Activated T-helper 9 cell treated with anti-CD3 and anti-CD28 coated beads, Interleukin-2, amount 50 U/mL, for 16 hours (primary cell): ENCODE results near the gene TFEB.
"Not testable (repeated sequence)": the region's sequence is repeated elsewhere in the genome, so short reads cannot be mapped to it uniquely, and the experiment has no call there.

Source experiments
- DNase-seq: peaks from one replicate; pipeline ENCODE4 v3.0.0-alpha.2; 2020; ENCODE audit warnings: low read depth

Gene TFEB

DNA sequence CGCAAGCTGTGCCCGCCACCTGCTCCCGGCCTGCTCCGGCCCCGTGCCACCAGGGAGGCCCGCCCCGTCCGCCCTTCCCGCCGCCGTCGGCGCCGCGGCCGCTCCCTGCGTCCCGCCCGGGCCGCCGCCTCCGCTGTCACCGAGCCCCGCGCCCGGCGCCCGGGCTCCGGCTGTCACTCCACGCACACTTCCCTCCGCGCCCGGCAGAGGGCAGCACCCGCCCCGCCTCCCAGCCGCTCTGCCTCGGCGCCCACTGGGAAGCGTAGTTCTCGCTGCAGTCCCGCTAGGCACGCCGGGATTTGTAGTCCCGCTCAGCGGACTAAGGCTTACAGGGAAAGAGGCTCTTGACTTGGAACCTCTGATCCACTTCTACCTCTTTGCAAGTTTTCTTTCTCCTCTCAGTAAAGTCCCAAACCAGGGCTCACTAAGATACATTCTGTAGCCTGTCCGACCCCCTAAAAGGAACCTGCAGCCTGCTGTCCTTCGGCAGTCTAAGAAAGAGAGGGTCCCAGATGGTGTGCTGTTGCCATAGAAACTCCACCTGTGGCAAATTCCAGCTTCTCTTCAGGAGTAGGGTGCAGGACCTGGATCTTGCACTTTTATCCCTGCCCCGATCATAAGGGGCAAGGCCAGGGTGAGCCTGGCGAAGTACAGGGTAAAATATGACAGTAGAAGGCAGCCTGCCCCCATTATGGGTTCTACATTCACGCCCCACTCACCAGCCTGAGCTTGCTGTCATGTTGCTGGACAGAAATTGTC, at the start of gene TFEB:
TFEB (minus strand) TSS at position 182 of the 759 bp plus-strand sequence. CDS start 44,395 bp downstream, outside the sequence.
- peak; percentile 89 for DNase-seq

DNA sequence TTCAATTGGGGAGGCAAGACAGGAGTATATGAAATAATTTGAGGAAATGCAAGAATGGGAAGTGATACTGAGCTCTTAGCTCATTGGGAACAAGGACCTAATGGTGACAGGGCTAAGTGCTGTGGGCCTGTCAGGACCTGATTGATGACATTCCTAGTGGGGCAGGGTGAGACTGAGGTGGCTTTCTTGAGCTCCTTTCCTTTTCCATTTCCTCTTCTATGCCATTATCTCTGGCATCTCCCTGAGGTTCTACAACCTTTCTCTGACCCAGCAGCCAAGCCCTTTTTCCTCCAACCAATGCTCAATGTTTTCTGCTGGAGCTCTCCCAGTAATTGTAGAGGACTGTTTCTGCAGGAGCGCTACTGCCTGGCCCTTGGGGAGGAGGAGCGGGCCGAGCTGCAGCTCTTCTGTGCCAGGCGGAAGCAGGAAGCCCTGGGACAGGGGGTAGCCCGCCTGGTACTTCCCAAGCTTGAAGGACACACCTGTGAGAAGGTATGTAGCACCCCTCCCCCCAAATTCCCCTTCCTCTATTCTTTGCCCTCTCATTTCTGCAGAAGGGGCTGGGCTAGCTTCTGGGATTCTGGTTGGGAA, 49.3 kb upstream of the TFEB start:
- no peak for DNase-seq

DNA sequence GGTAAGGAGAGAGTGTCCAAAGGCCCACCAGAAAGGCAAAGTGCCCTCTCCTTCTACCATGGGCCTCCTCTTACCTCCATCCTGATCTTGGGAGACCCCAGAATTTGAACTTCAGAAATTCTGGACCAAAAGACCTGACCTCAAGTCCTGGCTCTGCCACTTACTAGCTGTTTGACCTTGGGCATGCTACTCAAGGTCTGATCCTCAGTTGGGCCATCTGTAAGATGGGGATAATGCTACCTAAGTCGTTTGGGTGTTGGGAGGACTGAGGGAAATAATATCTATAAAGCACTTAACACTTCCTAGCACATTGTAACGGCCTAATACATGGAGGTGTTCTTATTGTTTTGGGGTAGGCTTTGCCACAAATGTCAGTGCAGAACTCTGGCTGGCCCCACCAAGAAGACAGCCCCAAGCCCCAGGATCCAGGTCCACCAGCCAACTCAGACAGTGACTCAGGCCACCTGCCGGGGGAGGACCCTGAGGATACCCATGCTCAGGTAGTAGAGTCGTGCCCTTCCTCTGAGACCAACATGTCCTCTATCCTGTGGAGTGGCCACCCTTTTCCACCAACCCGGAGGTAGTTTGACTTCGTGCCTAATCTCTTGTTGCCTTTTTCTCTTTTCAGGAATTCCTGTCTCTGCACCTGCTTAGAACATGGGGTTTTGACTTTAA, 47.8 kb upstream of the TFEB start:
- DNase-seq, result no peak

DNA sequence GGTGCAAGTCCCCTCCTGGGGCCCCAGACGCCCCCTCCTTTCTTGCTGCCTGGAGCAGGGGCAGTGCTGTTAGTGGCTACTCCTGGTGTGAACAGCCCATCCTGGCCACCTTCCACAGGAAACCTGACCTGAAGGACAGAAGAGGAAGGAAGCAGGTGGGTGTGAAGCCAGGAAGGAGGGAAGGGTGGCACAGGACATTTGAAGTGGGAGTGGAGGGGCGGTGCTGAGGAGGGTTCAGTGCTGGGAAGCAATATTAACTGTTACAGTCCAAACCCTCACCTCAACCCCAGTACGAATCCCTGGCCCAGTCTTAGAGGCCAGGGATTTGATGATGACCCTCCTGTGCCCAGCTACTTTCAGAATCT, 45.9 kb upstream of the TFEB start:
- DNase-seq, result no peak

DNA sequence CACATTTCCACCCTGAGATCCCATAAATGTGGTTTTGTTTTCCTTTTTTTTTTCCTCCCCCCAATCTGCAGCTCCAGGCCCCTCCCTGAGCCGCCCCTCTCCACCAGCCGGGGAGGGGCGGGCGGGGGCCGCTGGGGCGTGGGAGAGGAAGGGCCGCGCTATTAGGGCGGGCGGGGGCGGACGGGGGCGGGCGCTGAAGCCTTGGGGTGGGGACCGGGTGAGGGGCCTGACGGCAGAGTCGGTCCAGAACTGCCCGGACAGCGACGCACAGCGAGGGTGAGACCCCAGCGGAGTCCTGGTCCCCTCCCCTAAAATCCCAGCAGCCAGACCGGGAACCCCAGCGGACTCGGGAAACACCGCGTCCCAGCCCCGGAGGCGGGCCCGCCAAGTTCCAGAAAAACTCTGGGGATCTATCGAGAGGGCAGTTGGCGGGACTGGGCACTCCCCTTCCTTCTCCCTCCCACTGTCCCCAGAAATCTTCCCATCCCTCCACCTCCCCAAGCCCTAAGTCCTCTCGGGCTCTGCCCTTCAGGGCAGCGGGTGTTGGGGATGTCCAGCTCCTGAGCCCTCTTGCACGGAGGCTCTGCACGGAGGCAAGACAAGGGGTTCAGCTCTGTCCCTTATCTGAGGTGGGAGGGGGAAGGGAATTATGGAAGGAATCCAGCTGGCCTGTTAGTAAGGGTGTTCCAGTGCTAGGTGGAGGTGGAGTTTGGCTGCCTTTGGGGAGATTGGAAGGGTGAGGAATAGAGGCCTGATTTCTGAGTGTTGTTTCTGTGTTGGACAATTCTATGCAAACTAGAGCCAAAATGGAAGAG, 45.4 kb upstream of the TFEB start, which contains the start of gene PRICKLE4:
PRICKLE4 (plus strand) TSS at position 232 of the 815 bp plus-strand sequence. CDS start 2,692 bp downstream, outside the sequence.
- DNase-seq, result no peak

DNA sequence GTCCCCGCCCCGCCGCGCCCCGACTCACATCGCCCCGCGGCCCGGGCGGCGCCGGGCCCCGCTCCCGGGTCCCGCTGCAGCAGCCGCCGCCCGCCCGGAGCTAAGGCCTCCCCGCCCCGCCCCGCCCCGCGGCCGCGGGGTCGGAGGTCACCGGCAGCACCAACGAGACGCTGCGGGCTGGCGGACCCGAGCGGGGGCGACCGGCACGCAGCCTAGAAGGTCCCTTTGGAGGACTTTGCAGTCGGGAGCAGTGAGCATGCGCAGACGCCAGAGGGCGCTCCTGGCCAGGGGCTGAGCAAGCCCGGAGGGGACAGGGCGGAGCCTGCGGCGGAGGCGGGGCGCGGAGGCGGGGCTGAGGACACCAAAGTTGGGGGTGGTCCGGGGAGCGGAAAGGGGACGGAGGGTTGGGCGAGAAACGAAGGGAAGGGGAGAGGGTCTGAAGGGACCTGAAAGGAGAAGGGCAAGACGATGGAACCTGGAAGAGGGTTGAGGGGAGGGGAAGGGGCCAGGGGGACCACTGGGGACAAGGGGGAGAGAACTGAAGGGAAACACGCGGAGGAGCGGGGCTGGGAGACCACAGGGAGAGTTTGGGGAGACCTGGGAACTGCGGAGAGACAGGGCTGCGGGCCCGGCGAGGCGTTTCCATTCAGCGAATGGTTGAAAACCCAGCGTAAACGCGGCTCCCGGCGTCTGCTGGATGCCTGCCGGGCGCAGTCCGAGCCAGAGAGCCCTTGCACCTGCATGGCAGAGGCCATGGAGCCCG, 44.6 kb upstream of the TFEB start, which contains the start of gene FRS3:
FRS3 (minus strand) TSS at position 113 of the 763 bp plus-strand sequence. CDS start 2,913 bp downstream, outside the sequence.
- peak; percentile 99 for DNase-seq

DNA sequence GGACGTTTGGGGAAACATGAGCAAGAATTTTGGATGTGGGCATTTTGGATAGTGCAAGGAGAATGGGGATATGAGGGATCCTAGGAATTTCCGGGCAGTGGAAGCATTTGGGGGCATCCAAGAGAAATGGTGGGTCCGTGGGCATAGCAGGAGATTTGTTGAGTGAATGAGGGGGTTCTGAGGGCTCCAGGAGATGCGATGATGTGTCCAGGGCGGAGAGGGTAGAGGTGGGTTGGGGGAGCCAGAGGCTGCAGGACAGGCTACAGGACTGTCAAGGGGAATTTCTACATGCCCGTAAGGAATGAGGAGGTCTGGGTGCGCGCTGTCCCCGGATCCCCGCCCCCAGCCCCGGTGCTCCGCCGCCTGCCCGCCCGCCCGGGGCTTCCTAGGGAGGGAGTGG, 43.9 kb upstream of the TFEB start:
- DNase-seq, result no peak

DNA sequence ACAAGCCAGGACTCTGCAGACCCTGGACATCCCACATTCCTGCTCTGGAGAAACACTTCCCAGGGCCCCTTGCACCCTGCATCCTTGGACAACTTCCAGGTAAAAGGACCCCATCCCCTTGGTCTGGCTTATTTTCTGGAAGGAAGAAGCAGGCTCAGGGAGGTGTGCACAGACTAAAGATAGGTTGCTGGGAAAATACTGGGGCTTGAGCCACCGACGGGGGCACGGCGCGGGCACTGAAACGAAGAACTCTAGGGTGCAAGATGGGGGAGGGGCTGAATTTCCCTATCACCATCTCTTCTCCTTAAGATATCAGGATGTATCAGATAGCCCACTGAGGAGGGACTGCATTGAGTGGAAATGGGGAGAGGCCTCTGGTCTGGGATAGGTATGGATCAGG, 43.5 kb upstream of the TFEB start:
- DNase-seq, result no peak

DNA sequence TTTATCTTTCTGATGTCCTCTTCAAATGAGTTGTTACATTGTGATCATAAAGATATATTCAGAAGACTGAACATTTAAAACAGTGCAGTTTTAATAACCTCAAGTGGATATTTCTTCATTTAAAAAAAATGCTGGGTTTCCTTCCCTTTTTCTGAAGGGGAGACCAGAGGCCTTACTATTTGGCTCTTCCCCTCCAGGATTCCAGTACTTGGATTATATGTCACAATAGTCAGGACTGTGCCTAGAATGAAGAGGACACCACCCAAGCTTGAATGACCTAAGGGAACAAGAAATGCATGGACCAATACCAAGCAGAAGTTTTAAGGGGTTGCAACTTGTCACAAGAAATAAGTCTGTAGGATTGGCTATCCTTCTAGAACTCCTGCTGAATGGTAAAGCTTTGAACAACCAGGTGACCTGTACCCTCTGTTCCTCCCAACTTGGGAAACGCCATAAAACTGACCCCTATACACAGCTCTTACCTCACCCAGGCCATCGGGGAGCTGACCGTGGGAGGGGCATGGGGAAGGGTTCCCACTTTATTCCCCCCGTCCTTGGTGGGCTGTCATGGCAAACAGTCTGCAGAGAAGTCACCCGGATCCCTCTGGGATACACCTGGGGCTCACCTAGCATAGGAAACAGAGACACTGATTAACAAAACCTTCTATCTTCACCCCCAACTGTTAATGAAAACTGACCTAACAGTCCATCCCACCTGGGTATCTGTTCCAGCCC, 42.3 kb upstream of the TFEB start:
- DNase-seq, result no peak

DNA sequence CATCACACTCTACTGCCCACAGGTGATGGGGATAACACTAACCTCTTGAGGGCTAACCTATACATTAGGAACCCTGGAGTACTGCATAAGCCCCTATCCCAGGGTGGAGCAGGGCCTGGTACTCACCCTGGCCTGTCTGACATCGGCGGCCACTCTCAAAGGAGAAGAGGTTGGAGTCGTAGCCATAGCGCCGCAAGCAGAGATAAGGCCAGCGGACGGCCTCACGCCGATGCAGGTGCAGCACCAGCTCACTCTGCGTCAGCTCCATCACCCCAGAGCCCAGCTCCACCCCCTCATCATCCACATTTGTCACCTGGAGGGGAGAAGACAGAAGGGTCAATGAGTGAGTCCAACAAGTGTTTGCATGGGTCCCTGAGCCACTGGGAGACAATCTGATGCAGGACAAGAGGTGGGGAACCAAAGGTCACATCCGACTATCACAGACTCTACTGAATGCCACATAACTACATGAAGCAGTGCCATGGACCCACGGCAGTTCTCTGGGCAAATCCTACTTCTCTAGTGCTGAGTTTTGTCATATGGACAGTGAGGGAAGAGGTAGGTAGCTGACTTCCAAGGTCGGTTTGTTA, 40.0 kb upstream of the TFEB start:
- DNase-seq, result no peak

DNA sequence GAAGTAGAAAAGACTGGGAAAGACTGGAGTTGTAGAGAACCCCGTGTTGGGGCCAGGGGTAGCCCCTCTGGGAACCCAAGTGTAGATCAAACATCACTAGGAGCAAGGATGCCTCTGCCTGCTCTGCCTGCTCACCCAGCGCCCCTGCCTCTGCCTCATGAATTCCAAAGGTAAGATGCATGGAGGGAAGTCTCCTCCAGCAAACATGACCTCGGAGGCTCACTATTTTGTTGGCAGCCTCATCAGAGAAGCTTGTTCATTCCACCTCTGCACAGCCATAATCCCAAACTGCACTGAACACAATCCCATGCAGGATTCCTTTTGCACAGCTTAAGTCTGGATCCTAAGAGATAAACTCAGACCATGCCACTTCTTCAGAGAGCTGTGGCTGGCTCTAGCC, 39.4 kb upstream of the TFEB start:
- no peak for DNase-seq

DNA sequence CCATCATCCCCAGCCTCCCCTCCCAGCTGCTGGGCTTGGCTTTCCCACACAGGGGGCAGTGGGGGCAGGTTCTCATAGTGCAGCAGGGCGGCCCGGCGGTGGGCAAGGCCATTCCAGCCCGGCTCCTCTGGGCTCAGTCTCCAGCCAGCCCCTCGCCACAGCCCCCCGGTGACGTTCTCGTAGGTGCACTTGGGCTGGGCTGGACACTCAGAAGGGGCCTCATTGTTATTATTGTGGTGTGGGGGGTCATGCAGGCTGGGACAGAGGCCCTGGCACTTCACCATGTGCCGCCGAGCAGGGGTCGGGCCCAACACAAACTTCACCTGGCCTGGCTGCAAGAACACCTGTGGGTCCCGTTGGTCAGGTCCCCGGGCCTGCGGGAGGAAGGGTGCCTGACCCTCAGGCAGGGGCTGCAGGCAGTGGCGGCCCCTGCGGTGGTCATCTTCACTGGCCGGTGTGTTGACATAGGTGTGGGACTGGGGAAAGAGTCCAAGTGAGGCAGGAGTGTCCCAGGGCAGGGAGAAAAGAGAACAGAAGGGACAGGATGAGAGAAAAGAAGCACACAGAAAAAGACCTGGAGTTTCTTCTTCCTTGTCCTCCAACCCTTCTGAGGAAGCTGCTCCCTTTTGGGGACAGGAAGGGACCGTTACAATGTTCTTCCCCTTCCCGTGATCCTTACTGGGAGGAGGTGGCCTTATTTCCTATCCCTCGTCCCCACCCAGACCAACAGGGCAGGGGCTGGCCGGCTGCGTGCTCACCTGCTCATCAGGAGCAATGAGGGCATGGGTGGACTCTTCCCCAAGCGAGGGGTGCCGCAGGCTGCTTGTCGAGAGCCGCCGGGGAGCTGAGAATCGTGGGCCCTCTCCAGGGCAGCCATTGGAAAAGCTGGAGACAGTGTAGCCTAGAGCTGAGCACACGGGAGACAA, 35.9 kb upstream of the TFEB start:
- no peak for DNase-seq

DNA sequence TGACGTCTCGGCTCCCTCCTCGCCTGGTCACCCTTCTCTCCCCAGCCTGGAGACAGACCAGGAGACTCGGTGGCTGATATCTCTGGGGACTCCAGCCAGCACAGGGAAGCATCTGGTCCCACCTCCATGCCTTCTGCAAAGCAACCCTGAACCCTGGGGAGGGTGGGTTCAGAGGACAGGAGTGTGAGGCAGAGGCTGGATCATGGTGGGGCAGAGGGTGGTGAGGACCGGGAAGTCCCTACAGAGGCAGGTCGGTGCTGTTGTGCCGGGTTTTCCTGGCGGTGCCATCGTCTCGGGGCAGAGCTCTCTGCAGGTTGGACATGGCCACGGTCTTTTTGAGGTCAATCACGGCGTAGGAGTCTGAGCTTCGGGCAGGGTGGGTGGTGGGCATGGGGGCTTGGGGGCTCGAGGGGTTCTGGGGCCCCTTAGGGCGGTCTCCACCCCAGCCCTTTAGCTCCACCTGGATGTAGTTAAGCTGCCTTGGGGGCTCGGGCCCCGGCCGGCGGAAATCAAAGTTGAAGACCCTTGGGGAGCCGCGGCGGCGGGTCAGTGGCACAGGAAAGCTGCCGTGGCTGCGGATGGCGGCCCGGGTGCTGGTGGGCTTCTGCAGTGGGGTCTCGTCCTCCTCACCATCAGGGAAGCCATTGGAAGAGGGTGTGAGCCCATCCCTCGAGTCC, 35.1 kb upstream of the TFEB start:
- DNase-seq, result no peak

DNA sequence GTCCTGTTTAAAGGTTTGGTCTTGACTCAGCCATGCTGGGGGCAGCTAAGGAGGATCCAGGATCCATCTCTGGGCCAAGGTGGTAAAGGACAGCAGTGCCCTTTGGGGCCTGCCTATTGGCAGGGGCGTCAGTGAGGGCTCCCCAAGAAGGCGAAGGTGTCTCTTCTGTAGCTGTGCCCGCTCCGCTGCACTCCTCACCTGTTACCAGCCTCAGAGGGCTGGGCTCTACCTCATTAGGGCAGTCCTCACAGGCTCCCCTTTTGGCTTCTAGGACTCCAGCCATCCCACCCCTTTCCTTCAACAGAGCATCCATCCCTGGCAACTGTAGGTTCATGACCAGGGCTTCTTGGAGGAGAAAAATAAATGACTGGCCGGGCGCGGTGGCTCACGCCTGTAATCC, 34.0 kb upstream of the TFEB start:
- DNase-seq, result no peak

DNA sequence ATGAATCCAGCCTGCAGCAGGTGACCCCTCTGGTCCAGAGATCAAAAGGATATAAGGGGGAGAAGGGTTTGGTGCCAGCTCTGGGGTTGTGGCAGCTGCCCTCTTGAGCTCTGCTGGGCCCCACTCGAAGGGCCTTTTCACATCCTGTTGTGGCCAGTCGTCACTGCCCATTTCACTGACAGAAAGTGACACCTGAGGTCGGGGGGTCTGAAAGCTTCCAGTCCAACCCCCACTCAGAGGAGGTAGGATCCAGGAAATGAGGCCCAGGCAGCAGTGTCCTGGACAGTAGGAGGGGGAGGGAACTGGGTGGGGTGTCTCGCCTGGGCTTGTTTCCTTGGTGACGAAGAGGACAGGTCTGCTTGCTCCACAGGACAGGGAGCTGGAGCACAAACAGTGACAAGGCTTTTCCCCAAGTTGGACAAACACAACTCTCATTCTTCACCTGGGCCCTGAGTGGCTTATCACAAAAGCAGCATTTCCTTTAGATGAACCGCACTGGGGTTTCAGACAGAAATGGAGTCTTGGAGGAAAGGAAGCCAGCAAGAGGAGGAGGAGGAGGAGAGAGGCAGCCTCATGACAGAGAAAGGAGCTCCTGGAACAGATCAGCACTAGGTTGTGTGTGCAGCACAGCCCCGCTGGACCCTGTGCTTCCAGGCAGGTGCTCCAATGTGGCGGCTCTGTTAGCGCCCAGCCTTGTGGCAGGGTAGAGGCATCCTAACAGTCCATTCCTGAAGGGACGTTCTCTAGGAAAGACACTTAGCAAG, 33.3 kb upstream of the TFEB start:
- DNase-seq, result no peak

DNA sequence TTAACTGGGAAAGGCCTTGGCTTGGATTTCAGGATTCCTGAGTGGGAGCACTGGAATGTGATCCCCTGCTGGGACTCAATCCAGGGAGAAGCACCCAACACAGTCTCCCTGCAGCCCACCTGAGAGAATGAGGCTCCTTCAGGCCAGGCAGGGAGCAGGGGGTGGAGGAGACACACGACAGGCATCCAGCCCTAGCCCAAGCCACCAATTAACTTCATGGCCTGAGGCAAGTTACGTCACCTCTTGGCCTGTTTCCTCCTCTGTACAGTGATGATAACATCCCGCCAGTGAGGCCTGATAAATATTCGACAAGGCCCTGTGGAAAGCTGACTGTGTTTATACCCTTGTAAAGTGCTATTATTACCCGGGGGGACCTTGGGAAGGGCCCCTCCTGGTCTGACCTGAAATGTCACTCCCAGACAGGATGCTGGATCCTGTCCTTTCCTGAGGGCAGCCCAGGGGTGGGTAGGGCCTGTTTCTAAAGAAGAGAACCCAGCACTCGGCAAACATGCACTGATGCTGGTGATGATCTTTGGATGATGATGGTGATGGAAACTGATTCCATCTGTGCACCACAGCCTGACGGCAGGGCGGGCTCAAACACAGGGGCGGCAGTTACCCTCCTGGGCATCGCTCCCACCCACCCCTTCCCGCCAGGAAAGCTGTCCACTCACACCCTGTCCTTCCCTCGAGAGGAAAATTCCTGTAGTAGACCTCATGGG, 31.9 kb upstream of the TFEB start:
- DNase-seq, result no peak

DNA sequence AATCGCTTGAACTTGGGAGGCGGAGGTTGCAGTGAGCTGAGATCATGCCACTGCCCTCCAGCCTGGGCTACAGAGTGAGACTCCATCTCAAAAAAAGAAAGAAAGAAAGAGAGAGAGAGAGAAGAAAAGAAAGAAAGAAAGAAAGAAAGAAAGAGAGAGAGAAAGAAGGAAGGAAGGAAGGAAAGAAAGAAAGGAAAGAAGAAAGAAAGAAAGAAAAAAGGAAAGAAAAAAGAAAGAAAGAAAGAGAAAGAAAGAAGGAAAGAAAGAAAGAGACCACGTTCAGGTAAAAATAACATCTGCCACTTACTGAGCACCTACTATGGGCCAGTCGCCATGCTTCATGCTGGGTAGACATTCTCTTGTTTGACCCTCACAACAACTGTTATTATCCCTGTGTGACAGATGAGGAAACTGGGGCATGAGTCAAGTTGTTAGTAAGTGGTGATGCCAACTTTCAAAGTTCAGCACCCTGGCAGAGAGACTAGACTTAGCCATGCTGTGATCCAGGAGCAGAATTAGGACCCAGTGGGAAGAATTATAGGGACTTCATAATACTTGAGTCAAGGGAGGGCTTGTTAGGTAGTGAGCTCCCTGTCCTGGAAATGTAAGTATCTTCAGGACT, 30.7 kb upstream of the TFEB start:
- not testable (repeated sequence) for DNase-seq
